ENCODE measurements around the gene TGFB1. TPM values are rescaled to one million over a fixed set of nuclear protein-coding genes. Genes with fewer than 3 reads are reported as not detected.
A peak's percentile ranks its signal among the peaks of the same experiment; 100 is the strongest.

The TGFB1 gene
- total RNA-seq, 1 donor from 2014 or later = 24.9 TPM

DNA sequence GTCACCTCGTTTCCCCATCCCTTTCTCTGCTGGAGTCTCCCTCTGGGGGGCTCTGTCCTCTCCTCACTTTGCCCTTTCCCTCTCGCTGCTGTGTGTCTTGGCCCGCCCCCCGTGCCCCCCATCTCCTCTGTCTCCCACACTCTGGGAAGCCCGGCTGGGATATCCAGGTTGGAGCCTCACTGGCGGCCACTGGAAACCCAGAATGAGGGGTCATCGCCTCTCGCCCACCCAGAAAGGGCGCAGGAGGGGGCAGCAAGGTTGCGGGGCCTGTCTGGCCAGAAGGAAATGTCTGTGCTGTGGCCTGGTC, 28.1 kb downstream of the TGFB1 start:
- Mint-ChIP-seq H3K36me3 (peaks cover 2% of the 10 kb centered on the region), H3K27me3 (ENCODE audit: low read depth) (peaks cover 6% of the 10 kb centered on the region), H3K4me3 (peak overlapping the region; percentile 77), H3K4me1 (peaks cover 49% of the 10 kb centered on the region), H3K9me3 (no peaks in the 10 kb centered on the region), H3K27ac (peak overlapping the region; percentile 94)
- TF ChIP-seq CTCF (IDR thresholded peaks at IDR 0.05; ENCODE audit: unreplicated experiment) = no peak
- no peak for DNase-seq (ENCODE audit: low spot score in 2 of 2, unreplicated experiment in 2 of 2)

- no peak for TF ChIP-seq CTCF (IDR thresholded peaks at IDR 0.05; ENCODE audit: unreplicated experiment)
- H3K27me3 Mint-ChIP-seq (ENCODE audit: low read depth) = peaks cover 6% of the 10 kb centered on the region
Observed at GRCh38 chr19:41324921-41325639, 28.6 kb downstream of the TGFB1 start.

DNA sequence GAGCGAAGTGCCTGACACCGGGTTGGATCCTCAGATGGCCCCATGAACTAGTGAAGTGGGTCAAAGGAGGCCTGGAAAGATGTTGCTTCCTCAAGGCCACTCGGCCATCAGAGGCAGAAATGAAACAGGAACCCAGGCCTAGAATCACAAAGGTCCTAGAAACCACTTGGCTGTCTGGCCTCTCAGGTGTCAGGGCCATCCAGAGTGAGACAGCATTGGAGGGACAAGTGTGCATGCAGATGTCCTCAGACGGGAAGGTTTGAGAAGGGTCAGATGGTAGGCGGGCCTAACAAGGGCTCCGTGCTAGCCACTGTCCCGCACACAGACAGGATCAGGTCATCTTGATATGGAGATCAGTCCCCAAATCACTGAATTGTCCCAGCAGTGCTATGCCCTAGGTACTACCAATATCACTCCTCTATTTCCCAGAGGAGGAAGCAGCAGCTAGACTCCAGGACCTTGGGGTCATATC, 29.5 kb downstream of the TGFB1 start:
- Mint-ChIP-seq H3K27ac (peak overlapping the region; percentile 95), H3K4me1 (peaks cover 49% of the 10 kb centered on the region), H3K4me3 (peak overlapping the region; percentile 77), H3K36me3 (peaks cover 2% of the 10 kb centered on the region), H3K9me3 (no peaks in the 10 kb centered on the region), H3K27me3 (ENCODE audit: low read depth) (peaks cover 6% of the 10 kb centered on the region)
- TF ChIP-seq CTCF (IDR thresholded peaks at IDR 0.05; ENCODE audit: unreplicated experiment) = no peak
- DNase-seq (ENCODE audit: low spot score in 2 of 2, unreplicated experiment in 2 of 2) = no peak

More at GRCh38 chr19:41324921-41325639, 28.6 kb downstream of the TGFB1 start:
- H3K4me3 Mint-ChIP-seq = peak overlapping the region; percentile 77
- H3K4me1 Mint-ChIP-seq = peaks cover 49% of the 10 kb centered on the region
- peak in 1 of 2 experiments; percentile 49 for DNase-seq (ENCODE audit: low spot score in 2 of 2, unreplicated experiment in 2 of 2)
- no peaks in the 10 kb centered on the region for H3K9me3 Mint-ChIP-seq
- no peaks in the 10 kb centered on the region for H3K36me3 Mint-ChIP-seq
- peak overlapping the region; percentile 94 for H3K27ac Mint-ChIP-seq

GRCh38 chr19:41323430-41324125, 30.1 kb downstream of the TGFB1 start:
- Mint-ChIP-seq H3K27ac (peak overlapping the region; percentile 95), H3K36me3 (peaks cover 6% of the 10 kb centered on the region), H3K4me1 (peaks cover 49% of the 10 kb centered on the region), H3K4me3 (peak overlapping the region; percentile 15), H3K9me3 (no peaks in the 10 kb centered on the region), H3K27me3 (ENCODE audit: low read depth) (peaks cover 6% of the 10 kb centered on the region)
- TF ChIP-seq CTCF (IDR thresholded peaks at IDR 0.05; ENCODE audit: unreplicated experiment) = no peak
- no peak for DNase-seq (ENCODE audit: low spot score in 2 of 2, unreplicated experiment in 2 of 2)

GRCh38 chr19:41323023-41323422, 30.7 kb downstream of the TGFB1 start:
- no peak for DNase-seq (ENCODE audit: low spot score in 2 of 2, unreplicated experiment in 2 of 2)
- H3K27ac Mint-ChIP-seq = peak overlapping the region; percentile 95
- peaks cover 10% of the 10 kb centered on the region for H3K36me3 Mint-ChIP-seq
- no peak for TF ChIP-seq CTCF (IDR thresholded peaks at IDR 0.05; ENCODE audit: unreplicated experiment)
- H3K9me3 Mint-ChIP-seq = no peaks in the 10 kb centered on the region
- peaks cover 45% of the 10 kb centered on the region for H3K4me1 Mint-ChIP-seq
- H3K4me3 Mint-ChIP-seq = peak overlapping the region; percentile 14
- peaks cover 6% of the 10 kb centered on the region for H3K27me3 Mint-ChIP-seq (ENCODE audit: low read depth)
